ENCODE results near the gene ZMPSTE24. TPM values are rescaled to one million over a fixed set of nuclear protein-coding genes. Genes with fewer than 3 reads are reported as not detected.
"Not testable (repeated sequence)": the region's sequence is repeated elsewhere in the genome, so short reads cannot be mapped to it uniquely, and the experiment has no call there.

Gene ZMPSTE24
- total RNA-seq, result 10 to 100 TPM; 56.4 to 59.6 (median 59.5) TPM

DNA sequence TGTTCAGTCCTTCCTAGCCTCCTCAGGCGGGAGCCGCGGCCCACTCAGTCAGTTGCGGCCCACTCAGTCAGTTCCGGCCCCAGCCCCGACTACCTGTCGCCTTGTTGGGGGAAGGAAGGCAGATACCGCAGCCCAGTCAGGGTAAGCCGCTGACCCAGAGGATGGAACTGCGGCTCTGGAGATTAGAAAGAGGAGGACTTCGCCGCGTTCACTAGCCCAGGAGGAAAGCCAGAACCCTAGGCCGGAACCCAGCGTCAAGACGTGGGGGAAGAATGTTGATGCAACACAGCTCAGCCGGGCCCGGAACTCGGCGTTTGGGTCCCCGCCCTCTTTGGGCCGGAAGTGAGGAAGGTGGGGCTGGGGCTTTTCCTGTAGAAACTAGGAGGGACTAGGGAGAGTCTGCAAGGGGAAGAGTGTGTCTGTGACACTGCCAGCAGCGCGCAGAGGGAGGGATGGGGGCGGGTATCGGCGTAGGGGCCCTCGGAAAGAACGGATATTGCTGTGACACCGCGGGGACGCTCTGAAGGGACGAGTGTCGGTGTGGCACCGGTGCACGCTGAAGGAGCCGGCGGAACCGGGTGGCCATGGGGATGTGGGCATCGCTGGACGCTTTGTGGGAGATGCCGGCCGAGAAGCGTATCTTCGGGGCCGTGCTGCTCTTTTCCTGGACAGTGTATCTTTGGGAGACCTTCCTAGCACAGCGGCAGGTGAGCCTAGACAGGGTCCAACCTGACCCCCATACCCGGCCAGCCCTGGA lies at the start of gene ZMPSTE24:
Gene ZMPSTE24, plus strand, starts transcription at position 549 of the 757 bp plus-strand sequence. Its CDS starts 36 bp downstream, at position 585.
- Mint-ChIP-seq H3K36me3 (ENCODE audit: insufficient read depth) (peaks cover 33% of the 10 kb centered on the region), H3K27me3 (ENCODE audit: low read depth) (no peaks in the 10 kb centered on the region), H3K4me1 (ENCODE audit: low read depth) (peaks cover 46% of the 10 kb centered on the region), H3K9me3 (no peaks in the 10 kb centered on the region), H3K4me3 (peak within 1 kb of the TSS; percentile 93)
- DNase-seq, result peak; percentile 94
- peak; percentile 97 to 98 for ATAC-seq

GRCh38 chr1:40210511-40211204 lies 47.4 kb upstream of the ZMPSTE24 start:
- Mint-ChIP-seq H3K4me1 (ENCODE audit: low read depth) (peaks cover 5% of the 10 kb centered on the region), H3K9me3 (no peaks in the 10 kb centered on the region), H3K27me3 (ENCODE audit: low read depth) (no peaks in the 10 kb centered on the region), H3K4me3 (no peak overlapping the region), H3K36me3 (ENCODE audit: insufficient read depth) (peaks cover 46% of the 10 kb centered on the region)
- DNase-seq (no peak), ATAC-seq (no peak)

GRCh38 chr1:40218333-40218732 lies 39.7 kb upstream of the ZMPSTE24 start:
- no peak overlapping the region for H3K4me3 Mint-ChIP-seq
- peaks cover 24% of the 10 kb centered on the region for H3K4me1 Mint-ChIP-seq (ENCODE audit: low read depth)
- ATAC-seq (no peak), DNase-seq (no peak)
- no peaks in the 10 kb centered on the region for H3K27me3 Mint-ChIP-seq (ENCODE audit: low read depth)
- H3K9me3 Mint-ChIP-seq, result no peaks in the 10 kb centered on the region
- H3K36me3 Mint-ChIP-seq (ENCODE audit: insufficient read depth), result peaks cover 18% of the 10 kb centered on the region

DNA sequence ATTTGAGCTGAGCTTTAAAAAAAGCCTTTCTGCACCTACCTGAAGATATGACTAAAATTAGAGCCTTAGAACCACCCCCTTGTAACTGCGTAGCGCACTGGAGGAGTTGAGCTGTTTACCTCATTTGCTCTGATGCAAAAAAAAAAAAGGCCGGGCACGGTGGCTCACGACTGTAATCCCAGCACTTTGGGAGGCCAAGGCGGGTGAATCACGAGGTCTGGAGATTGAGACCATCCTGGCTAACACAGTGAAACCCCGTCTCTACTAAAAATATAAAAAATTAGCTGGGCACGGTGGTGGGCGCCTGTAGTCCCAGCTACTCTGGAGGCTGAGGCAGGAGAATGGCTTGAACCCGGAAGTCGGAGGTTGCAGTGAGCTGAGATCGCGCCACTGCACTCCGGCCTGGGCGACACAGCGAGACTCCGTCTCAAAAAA lies 36.5 kb upstream of the ZMPSTE24 start:
- ATAC-seq; H3K27me3 Mint-ChIP-seq (ENCODE audit: low read depth); DNase-seq; H3K9me3 Mint-ChIP-seq; H3K4me3 Mint-ChIP-seq: not testable (repeated sequence)
- Mint-ChIP-seq H3K4me1 (ENCODE audit: low read depth) (peaks cover 19% of the 10 kb centered on the region), H3K36me3 (ENCODE audit: insufficient read depth) (peaks cover 16% of the 10 kb centered on the region)

- Mint-ChIP-seq H3K9me3 (no peaks in the 10 kb centered on the region), H3K27me3 (ENCODE audit: low read depth) (no peaks in the 10 kb centered on the region), H3K4me1 (ENCODE audit: low read depth) (peaks cover 18% of the 10 kb centered on the region), H3K4me3 (no peak overlapping the region), H3K36me3 (ENCODE audit: insufficient read depth) (peaks cover 13% of the 10 kb centered on the region)
- DNase-seq (no peak), ATAC-seq (no peak)
Measured at GRCh38 chr1:40221977-40222772, 35.9 kb upstream of the ZMPSTE24 start.

- Mint-ChIP-seq H3K4me3 (no peak overlapping the region), H3K27me3 (ENCODE audit: low read depth) (no peaks in the 10 kb centered on the region), H3K36me3 (ENCODE audit: insufficient read depth) (peaks cover 12% of the 10 kb centered on the region), H3K9me3 (no peaks in the 10 kb centered on the region), H3K4me1 (ENCODE audit: low read depth) (peaks cover 14% of the 10 kb centered on the region)
- no peak for DNase-seq
- peak; percentile 51 to 66 for ATAC-seq
Measured at GRCh38 chr1:40224040-40224439, 34.0 kb upstream of the ZMPSTE24 start.

DNA sequence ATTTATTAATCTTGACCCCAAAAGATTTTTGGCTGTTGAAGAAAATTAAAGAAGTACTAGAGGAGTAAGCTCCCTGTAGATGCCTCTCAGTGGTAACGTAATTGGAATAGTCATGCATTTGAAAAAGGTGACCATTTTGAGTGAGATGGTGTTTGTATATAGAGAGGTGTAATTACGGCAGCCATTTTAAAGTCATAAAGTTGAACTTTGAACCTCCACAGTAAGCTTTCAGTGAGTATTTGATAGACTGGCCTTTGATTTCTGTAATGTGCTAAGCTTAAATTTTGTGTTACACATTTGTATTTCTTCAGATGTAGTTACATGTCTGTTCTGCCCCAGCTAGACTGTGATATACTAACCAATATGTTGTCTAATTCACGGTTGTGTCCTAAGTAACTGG lies 31.8 kb upstream of the ZMPSTE24 start:
- DNase-seq (no peak), ATAC-seq (no peak)
- peaks cover 18% of the 10 kb centered on the region for H3K36me3 Mint-ChIP-seq (ENCODE audit: insufficient read depth)
- no peaks in the 10 kb centered on the region for H3K27me3 Mint-ChIP-seq (ENCODE audit: low read depth)
- no peak overlapping the region for H3K4me3 Mint-ChIP-seq
- H3K4me1 Mint-ChIP-seq (ENCODE audit: low read depth), result peaks cover 14% of the 10 kb centered on the region
- H3K9me3 Mint-ChIP-seq, result no peaks in the 10 kb centered on the region

GRCh38 chr1:40232444-40232843 lies 25.6 kb upstream of the ZMPSTE24 start:
- ATAC-seq, result peak; percentile 74 to 82
- Mint-ChIP-seq H3K36me3 (ENCODE audit: insufficient read depth) (peaks cover 56% of the 10 kb centered on the region), H3K9me3 (no peaks in the 10 kb centered on the region), H3K27me3 (ENCODE audit: low read depth) (no peaks in the 10 kb centered on the region), H3K4me3 (no peak overlapping the region), H3K4me1 (ENCODE audit: low read depth) (peaks cover 20% of the 10 kb centered on the region)
- DNase-seq, result peak; percentile 10

GRCh38 chr1:40239626-40240025 lies 18.4 kb upstream of the ZMPSTE24 start:
- Mint-ChIP-seq H3K9me3 (no peaks in the 10 kb centered on the region), H3K27me3 (ENCODE audit: low read depth) (no peaks in the 10 kb centered on the region), H3K36me3 (ENCODE audit: insufficient read depth) (peaks cover 48% of the 10 kb centered on the region), H3K4me1 (ENCODE audit: low read depth) (peaks cover 18% of the 10 kb centered on the region), H3K4me3 (no peak overlapping the region)
- no peak for ATAC-seq
- no peak for DNase-seq

- Mint-ChIP-seq H3K36me3 (ENCODE audit: insufficient read depth) (peaks cover 45% of the 10 kb centered on the region), H3K27me3 (ENCODE audit: low read depth) (no peaks in the 10 kb centered on the region), H3K4me3 (no peak overlapping the region), H3K9me3 (no peaks in the 10 kb centered on the region), H3K4me1 (ENCODE audit: low read depth) (peaks cover 18% of the 10 kb centered on the region)
- no peak for ATAC-seq
- DNase-seq, result no peak
Measured at GRCh38 chr1:40240390-40240789, 17.6 kb upstream of the ZMPSTE24 start.

GRCh38 chr1:40241362-40241761 lies 16.7 kb upstream of the ZMPSTE24 start:
- peaks cover 18% of the 10 kb centered on the region for H3K4me1 Mint-ChIP-seq (ENCODE audit: low read depth)

GRCh38 chr1:40243351-40243750 lies 14.7 kb upstream of the ZMPSTE24 start:
- Mint-ChIP-seq H3K36me3 (ENCODE audit: insufficient read depth) (peaks cover 18% of the 10 kb centered on the region), H3K4me1 (ENCODE audit: low read depth) (peaks cover 18% of the 10 kb centered on the region), H3K9me3 (no peaks in the 10 kb centered on the region), H3K27me3 (ENCODE audit: low read depth) (no peaks in the 10 kb centered on the region), H3K4me3 (no peak overlapping the region)
- ATAC-seq, result no peak
- DNase-seq, result no peak

More at GRCh38 chr1:40241362-40241761, 16.7 kb upstream of the ZMPSTE24 start:
- no peaks in the 10 kb centered on the region for H3K27me3 Mint-ChIP-seq (ENCODE audit: low read depth)
- DNase-seq (no peak), ATAC-seq (peak; percentile 40 to 44)
- peak overlapping the region; percentile 17 for H3K4me3 Mint-ChIP-seq
- peaks cover 36% of the 10 kb centered on the region for H3K36me3 Mint-ChIP-seq (ENCODE audit: insufficient read depth)
- H3K9me3 Mint-ChIP-seq, result no peaks in the 10 kb centered on the region

GRCh38 chr1:40244138-40244744 lies 13.8 kb upstream of the ZMPSTE24 start:
- peaks cover 10% of the 10 kb centered on the region for H3K36me3 Mint-ChIP-seq (ENCODE audit: insufficient read depth)
- no peak overlapping the region for H3K4me3 Mint-ChIP-seq
- H3K27me3 Mint-ChIP-seq (ENCODE audit: low read depth), result no peaks in the 10 kb centered on the region
- DNase-seq, result no peak
- H3K9me3 Mint-ChIP-seq, result no peaks in the 10 kb centered on the region
- no peak for ATAC-seq
- peaks cover 18% of the 10 kb centered on the region for H3K4me1 Mint-ChIP-seq (ENCODE audit: low read depth)

DNA sequence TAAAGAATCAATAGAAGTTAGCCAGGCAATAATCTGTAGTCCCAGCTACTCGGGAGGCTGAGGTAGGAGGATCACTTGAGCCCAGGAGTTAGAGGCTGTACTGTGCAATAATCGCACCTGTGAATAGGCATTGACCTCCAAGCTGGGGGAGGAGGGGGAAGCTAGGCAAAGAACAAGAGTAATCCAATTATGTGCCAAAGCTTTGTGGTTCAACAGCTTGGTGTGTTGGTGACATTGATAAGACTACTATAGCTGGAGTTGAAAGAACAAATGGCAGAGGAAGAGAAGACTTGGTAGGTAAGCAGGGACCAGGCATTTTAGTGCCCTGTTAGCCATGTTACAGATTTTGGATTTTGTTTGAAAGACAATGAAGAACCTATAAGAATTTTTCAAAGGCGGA lies 12.3 kb upstream of the ZMPSTE24 start:
- Mint-ChIP-seq H3K9me3 (no peaks in the 10 kb centered on the region), H3K4me1 (ENCODE audit: low read depth) (peaks cover 18% of the 10 kb centered on the region), H3K36me3 (ENCODE audit: insufficient read depth) (no peaks in the 10 kb centered on the region), H3K27me3 (ENCODE audit: low read depth) (no peaks in the 10 kb centered on the region), H3K4me3 (no peak overlapping the region)
- ATAC-seq (no peak), DNase-seq (no peak)
